HG03108 (cell line): ENCODE data around the gene UBAC2.
"Not testable (repeated sequence)": the region's sequence is repeated elsewhere in the genome, so short reads cannot be mapped to it uniquely, and the experiment has no call there.

Experiments
- ATAC-seq: cut with Tn5 transposase; IDR thresholded peaks from one replicate; pipeline ENCODE4 v1.9.1; 2021; ENCODE audit warnings: moderate library complexity; ENCODE audit not compliant: unreplicated experiment

Gene UBAC2

DNA sequence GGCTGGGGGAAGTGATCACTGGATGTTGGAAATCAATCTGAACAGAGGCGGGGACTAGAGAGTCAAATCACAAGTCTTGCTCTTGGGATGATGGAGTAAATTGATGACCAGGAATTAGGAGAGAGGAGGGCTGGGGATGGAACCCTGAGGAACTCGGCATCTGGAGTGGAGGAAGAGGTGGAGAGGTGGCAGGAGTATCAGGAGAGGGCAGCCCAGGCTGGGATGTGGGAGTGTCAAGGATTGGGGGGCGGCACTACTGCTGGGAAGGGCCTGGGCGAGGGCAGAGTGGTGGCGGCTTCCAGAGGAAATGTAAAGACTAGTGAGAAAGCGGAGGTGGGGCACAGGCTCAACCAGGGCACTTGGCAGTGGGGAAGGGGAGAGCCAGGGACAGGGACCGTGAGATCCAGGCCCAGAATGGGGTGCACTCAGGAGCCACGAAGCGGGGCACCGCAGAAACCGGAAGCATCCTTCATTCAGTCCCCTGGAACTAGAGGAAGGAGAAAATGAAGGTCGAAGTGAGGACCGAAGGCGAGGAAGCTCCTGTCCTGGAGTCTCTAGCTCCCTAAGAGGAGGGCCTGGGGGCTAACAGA, 187.8 kb downstream of the UBAC2 start:
- no peak for ATAC-seq

DNA sequence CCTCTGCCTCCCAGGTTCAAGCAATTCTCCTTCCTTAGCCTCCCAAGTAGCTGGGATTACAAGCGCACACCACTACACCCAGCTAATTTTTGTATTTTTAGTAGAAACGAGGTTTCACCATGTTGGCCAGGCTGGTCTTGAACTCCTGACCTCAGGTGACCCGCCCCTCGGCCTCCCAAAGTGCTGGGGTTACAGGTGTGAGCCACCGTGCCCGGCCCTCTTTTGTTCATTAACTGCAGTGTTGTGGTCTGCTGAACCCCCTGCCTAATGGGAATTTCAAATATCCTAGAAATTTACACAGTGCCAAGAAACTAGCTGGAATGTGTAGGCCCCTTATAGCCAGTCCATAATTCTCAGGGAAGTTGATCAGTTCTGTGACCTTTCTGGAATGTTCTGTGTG, 188.4 kb downstream of the UBAC2 start:
- ATAC-seq: not testable (repeated sequence)

DNA sequence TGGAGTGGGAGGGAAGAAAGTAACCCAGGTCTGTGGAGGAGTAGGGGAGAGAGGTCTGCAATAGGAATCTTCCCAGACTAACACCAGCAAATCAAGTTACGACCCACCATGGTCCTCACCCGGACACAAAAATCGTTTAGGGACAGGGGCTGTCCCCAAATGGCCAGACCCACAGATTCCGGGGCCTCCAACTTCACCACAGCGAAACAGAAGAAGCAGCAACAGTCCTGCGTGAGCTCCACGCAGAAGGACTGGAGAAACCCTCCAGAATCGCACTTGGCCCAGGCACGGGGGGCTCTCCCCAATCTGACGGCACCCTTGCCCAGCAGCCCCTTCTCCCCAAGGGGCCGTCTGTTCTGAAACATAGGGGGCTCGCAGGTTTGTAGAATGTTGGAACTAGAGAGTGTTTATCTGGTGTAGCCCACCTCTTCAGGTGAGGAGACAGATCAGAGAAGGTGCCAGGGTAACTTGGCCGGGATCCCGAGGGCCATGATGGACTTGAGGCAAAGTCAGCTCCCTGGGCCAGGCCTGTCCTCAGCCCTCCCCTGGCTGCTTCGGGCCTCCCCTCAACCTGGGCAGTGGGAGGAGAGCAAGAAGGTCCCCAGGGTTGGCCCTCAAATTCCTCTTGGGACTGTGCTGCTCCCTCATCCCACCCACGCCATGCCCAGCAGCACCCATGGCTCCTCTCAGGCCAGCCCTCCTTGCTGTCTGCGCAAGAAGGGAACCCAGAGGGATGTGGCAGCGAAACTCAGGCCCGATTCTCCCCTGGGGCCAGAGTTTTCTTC, 189.1 kb downstream of the UBAC2 start:
- ATAC-seq: no peak

DNA sequence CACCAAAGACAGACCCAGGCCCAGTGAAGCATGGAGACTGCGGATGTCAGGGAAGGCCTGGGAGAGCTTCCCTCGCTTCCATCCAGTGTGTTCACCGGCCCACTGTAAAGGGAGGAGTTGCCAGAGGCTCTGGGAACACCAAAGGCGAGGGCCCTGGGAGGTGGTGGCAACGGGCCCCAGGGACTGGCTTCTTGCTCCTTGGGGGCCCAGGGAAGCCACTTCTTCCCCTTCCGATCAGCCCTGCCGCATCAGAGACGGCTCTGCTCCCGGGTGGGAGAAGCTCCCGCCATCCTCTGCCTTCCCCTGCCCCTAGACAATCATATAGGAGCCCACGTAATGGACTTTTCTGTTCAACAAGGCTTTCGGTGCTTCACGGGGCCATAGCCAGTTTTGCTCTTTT, 189.9 kb downstream of the UBAC2 start:
- ATAC-seq: no peak

DNA sequence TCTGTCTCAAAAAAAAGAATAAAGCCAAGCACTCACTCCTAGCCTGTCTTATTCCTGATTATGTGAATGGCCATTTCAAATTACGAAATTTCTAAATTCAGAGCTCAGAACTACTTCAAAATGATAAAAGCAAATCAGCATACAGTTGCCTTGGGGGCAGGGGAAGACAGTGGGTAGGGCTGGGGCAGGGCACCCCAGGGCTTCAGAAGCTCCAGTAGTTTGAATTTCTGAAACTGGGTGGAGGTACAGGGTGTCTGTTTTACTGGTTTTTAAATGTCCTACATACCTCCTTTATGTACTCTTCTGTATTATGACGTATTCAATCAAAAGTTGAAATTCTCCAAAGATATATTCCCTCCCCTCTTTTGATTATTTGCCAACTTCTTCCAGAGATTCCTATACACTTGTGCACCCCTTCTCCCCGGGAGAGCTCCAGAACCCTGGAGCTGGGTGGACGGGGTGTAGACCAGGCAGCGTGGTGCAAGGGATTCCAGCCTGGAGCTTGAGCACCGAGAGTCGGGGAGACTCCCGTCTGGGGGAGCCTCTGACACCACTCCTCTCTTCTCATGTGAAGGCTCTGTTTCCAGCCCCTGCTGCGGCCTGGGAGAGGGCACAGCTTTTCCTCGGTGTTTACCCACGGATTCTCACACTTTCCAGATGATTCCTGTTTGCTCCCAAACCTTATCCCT, 191.3 kb downstream of the UBAC2 start:
- no peak for ATAC-seq

DNA sequence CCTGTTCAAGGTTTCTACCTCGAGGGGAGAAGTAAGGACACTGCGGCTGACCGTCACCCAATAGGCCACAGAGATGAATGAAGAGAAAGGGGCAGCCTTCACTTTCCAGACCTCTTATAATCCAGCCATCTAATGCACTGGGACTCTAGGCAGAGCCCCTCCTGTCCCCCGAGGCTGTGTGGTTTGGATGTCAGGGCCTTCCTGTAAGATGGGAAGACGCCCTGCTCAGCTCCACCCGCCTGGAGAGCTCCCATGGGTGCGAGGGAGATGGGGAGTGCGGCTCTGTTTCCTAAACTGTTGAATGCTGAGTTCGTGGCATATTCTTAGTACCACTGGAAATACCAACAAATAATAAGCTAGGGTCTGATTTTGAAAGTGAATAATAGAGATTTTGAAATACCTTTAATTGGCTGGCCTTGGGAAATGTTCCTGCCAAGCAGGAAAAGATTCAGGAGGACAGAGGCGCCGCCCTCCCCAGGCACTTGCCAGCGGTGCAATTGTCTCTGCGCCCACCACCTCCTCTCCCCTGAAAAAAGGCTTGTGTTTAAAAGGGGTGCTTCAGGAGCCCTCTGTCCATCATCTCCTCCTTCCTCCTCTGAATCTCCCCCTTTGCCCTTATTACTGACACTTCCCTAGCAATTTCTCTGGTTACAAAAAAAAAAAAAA, 191.9 kb downstream of the UBAC2 start:
- no peak for ATAC-seq

DNA sequence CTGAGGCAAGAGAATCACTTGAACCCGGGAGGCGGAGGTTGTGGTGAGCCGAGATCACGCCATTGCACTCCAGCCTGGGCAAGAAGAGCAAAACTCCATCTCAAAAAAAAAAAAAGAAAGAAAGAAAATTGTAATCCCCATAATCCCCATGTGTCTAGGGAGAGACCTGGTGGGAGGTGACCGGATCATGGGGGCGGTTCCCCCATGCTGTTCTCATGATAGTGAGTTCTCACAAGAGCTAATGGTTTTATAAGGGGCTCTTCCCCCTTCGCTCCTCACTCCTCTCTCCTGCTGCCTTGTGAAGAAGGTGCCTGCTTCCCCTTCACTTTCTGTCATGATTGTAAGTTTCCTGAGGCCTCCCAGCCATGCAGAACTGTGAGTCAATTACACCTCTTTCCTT, 192.7 kb downstream of the UBAC2 start:
- ATAC-seq: not testable (repeated sequence)

DNA sequence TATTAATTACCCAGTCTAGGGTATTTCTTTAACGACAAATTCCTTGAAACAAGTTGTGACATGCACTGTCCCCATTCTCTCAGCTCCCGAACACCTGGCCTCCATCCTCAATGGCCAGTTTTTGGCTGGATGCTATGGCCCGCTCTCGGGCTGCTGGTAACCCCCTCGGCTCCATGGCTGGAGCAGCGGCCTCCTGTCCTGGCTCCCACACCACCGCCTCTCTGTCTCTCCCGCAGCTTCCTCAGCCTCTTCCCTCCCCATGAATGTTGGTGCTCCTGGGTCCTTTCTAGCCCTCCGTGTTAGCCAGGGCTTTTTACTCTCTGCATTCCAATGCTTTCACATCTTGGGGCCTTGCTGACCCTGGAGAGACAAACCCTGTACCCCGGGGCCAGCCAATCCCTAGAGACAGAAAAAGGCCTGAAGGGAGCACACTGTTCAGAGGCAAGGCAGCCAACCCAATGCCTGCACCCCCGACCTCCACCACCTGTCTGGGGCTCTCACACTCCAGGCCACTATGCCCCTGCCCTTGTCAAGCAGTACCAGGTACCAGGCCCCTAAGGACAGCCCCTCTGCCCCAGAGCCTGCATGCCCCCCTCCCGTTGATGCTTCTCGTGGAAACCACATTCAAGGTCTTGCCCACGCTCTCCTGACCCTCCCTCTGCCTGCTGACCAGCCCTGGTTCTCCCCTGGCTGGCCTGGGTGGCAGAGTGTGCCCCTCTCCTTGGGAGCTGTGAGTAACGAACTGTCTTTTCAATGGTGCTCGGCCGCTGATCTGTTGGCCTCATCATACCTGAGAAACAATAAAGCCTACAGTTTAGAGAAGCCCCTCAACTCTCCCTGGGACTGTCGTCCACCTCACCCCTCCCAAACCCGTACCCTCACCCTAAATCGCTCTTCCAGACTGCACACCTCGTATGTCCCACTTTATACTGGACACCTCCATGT, 193.4 kb downstream of the UBAC2 start:
- no peak for ATAC-seq

DNA sequence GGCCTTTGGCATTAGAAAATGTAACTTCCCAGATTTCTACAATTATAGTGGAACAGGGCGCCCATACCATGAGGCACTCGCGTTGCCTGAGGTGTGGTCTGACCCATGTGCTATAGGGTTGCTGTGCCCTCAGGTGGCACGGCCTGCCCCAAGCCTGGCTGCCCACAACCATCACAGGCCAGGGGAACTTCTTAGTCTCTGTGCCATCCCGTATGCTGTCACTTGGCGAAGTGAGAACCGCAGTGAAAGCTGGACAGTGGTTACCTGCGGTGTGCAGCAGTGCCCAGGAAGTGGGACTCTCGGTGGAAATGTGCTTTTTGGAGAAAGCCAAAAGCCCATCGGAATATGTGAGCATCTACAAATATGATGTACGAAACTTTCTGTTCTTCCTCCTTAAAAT, 194.8 kb downstream of the UBAC2 start:
- no peak for ATAC-seq

DNA sequence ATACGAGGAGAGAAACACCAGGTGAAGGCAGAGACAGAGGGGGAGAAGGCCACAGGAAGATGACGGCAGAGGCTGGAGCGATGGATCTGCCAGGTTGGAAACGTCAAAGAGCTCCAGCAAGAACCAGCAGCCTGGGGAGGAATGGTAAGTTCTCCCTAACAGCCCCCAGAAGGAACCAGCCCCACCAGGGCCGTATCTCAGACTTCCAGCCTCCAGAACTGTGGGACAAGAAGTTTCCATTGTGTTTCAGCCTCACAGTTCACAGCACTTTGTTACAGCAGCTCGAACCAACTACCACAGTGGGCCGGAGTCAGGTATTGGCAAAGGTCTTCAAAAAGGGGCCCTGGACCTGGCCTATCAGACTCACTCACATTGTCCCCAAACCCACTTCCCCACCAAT, 195.8 kb downstream of the UBAC2 start:
- ATAC-seq: no peak

DNA sequence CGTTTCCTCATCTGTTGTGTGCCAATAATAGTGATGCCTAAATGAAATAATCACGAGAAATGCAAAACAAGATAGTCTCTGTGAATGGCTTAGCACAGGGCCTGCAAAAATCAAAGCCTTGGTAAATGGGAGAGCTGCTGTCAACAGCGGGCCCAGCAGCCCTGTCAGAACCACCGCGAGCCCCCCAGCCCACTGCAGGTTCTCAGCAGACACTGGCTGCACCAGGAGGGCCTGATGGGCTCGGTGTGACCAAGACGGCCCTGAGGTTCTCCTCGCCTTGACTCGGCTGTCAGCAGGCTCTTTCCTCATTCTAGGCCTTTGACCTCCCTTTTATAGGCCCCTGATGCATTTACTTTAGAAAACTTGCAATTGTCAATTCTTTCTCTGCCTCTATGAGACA, 197.4 kb downstream of the UBAC2 start:
- no peak for ATAC-seq

DNA sequence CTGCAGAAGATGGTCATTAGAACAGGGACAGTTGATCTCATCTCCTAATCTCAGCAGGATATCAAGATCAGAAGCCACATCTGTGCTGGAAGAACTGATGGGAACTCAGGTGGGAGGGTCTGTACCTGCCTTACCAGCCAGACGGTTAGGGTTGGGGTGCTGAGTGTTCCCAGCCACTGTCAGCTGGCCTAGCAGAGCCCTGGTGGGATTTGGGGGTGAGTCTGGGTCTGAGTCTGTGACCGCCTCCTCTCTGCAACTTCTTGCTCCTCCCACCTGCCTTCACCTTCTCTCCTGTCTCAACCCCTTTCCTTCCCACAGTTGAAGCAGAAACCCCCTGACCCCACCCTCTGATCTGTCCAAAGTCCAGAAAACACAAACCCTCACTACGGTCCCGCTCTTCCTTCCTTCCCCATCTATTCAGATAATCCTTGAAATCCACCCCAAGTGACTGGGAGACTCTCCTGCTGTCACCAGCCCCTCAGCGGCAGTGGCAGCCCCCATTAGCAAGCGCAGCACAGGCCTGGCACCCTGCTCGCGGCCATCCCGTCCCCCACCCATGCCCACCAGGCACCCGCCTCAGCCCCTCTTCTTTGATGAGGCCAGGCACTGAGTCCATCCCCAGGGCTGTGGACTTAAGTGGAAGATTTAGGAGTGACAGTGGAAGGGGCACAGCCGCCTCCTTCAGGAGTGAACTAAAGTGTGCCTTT, 198.4 kb downstream of the UBAC2 start:
- ATAC-seq: no peak

DNA sequence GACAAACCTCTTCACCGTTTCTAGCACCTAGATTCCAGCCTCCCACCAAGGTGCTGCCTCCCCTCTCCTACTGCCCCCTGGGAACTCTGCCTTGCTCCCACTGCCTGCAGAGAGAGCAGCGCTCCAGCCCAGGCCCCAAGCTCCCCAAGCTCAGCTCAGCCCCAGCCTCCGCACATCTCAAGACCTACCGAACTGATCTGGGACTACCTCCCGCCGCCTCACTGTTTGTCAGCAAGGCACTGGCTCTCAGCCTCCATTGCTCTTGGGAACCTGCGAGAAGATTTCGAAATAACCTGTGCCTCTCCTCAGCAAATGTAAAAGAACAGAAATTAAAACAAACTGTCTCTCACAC, 198.9 kb downstream of the UBAC2 start:
- ATAC-seq: no peak

DNA sequence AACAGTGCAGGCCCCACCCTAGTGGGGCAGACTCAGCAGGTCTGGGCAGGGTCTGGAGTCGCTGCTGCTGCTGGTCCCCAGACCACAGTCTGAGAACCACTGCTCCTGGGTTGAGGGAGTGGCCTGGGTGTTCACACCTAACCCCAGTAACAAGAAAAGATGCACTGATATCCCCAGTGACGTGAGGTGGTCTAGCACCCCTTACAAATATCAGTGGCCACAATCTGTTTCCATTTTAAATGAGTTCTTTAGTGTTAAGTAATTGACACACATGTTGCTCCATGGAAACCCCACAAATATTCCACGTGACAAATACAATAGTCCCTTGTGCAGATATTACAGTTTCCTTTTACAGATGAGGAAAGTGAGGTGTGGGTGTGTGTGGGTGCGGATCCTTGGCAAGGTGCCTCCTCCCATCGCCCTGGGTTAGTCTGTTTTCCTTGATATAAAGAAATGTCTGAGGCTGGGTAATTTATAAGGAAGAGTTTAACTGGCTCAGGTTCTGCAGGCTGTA, 202.9 kb downstream of the UBAC2 start:
- no peak for ATAC-seq

DNA sequence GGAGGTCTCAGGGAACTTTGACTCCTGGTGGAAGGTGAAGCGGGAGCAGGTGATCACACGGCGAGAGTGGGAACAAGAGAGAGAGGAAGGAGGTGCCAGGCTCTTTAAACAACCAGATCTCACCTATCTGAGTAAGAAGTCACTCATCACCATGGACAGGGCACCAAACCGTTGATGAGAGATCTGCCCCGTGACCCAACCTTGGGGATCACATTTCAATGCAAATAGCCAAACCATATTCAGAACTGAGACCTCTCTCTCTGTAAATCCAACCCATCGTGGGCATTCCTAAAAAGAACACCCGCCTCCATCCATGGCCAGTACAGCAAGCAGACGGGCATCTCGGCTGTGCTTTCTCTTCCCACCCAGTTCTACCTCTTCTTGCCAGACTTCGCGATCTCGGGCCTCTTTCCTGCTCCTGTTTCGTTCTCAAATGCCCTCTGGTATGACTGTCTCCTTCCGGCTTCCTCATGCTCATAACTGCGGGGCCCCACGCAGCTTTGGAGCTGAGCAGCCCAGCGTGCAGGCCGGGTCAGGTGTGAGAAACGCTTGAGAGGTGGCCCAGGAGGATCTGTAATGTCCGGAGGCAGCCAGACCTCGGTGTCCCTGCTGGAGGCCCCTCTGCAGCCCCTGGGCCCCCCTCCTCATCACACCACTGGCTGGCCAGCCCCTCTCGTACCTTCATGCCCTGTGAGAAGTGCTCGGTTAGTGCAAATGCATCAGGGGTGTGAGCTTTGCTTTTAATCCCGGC, 203.5 kb downstream of the UBAC2 start:
- ATAC-seq: no peak

DNA sequence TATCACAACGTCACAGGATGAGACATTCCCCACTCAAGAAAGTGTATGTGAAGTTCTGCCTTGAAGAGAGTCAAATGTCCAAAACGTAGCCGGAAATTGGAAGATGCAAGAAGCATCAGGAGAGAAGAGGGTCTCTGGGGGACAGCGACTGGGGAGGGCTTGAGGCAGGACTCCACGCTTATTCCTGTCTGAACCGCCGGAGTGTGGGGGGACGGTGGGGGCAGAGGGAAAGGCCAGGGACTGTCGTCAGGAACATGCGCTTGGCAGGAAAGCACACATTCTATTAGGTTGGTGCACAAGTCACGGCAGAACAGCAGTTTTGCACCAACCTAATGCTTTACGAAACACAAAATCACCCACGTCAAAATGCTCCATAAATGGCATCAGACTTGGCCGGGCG, 205.3 kb downstream of the UBAC2 start:
- ATAC-seq: no peak

DNA sequence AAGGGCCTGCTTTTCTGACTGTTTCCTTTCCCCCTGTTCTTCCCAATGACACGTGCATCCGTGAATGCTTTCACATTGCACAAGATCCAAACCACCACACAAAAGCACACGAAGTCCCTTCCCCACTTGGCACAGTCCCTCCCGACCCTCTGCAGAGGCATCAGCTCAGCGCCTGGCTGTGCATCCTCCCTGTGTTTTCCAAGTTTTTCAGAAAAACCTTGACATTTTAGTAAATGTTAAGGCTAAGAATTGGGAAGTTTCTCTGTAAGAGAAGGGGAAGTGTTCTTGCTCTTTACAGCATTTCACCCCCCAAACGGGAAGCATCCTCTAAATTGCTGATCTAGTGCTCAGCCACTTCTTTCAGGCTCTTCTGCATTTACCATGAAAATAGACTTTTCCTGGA, 206.1 kb downstream of the UBAC2 start:
- ATAC-seq: no peak

DNA sequence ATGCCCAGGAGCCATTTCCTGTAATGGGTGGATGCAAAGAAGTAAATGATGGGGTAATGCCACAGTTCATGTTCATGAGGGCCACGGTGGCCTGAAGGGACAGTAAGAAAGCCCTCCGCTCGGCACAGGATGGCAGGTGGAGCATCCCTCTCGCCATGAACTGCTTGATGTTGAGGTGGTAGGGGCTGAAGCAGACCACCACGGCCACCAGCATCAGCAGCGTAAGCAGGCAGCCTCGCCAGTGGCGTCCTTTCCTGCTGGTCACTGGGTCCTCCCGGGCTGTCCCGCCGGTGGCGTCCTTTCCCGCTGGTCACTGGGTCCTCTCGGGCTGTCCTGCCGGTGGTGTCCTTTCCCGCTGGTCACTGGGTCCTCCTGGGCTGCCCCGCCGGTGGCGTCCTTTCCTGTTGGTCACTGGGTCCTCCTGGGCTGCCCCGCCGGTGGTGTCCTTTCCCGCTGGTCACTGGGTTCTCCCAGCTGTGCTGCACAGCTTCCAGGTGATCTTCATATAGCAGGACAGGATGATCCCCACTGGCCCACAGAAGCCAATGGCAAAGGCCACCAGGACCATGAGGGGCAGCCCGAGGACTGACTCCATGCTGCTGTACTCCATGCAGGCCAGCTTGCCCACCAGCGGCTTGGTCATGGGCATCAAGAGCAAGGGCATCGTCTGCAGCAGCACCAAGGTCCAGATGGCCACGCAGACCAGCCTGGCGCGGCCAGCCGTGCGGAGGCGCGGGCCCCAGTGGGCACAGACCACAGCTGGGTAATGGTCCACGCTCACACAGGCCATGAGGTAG, 207.4 kb downstream of the UBAC2 start:
- ATAC-seq: no peak

DNA sequence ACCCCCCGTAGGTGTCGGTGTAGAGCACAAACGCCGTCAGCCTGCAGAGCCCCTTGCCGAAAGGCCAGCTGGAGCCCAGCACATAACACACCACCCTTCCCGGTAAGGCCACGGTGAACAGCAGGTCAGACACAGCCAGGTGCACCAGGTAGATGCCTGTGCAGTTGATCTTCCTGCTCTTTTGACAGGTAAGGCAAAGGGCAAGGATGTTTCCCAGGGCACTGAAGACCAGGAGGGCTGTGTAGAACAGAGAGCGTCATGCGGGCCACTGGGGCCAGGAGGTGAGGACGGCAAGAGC, 208.0 kb downstream of the UBAC2 start:
- ATAC-seq: no peak
